Ectodermal cell (in vitro differentiated cells): ENCODE measurements around the gene HOXA10.

Source experiments
- H3K27ac ChIP-seq: 2 replicates; pipeline ENCODE4 v1.7.0; 2013; ENCODE audit warnings: mild to moderate bottlenecking, low read depth, low read length; ENCODE audit not compliant: insufficient read depth, poor library complexity, severe bottlenecking
- H3K27me3 ChIP-seq: 2 replicates; pipeline ENCODE4 v1.7.0; 2013; ENCODE audit warnings: mild to moderate bottlenecking, low read length; ENCODE audit not compliant: insufficient read depth, control insufficient read depth, poor library complexity, severe bottlenecking
- H3K36me3 ChIP-seq: one replicate; pipeline ENCODE4 v1.7.0; 2013; ENCODE audit warnings: low read length; ENCODE audit not compliant: control insufficient read depth, insufficient read depth
- H3K4me1 ChIP-seq: one replicate; pipeline ENCODE4 v1.7.0; 2013; ENCODE audit warnings: low read length; ENCODE audit not compliant: control insufficient read depth, insufficient read depth
- H3K4me3 ChIP-seq: 2 replicates; pipeline ENCODE4 v1.7.0; 2013; ENCODE audit warnings: low read depth, low read length, control low read depth; ENCODE audit not compliant: insufficient read depth
- H3K9me3 ChIP-seq: 2 replicates; pipeline ENCODE4 v1.7.0; 2013; ENCODE audit warnings: mild to moderate bottlenecking, low read length, moderate library complexity; ENCODE audit not compliant: control insufficient read depth
- WGBS, 2 experiments: methylation state at CpG; one replicate each; pipeline ENCODE4 v1.1.7; 2013; ENCODE audit warnings: missing lambda C conversion rate in 2 of 2; 5-methylcytosine and 5-hydroxymethylcytosine counted together

Gene HOXA10

GRCh38 chr7:27141137-27141922 lies 32.8 kb downstream of the HOXA10 start:
- H3K36me3 ChIP-seq, result no peaks in the 10 kb centered on the region
- no peak overlapping the region for H3K4me3 ChIP-seq
- H3K9me3 ChIP-seq, result no peaks in the 10 kb centered on the region
- H3K27me3 ChIP-seq, result peaks cover 100% of the 10 kb centered on the region
- 30 to 33% methylated on average over 17 to 18 of the region's 18 CpGs for WGBS, 2 experiments
- H3K27ac ChIP-seq, result no peak overlapping the region
- H3K4me1 ChIP-seq, result peaks cover 4% of the 10 kb centered on the region

GRCh38 chr7:27140126-27140857 lies 33.8 kb downstream of the HOXA10 start:
- H3K4me1 ChIP-seq, result peaks cover 4% of the 10 kb centered on the region
- peaks cover 100% of the 10 kb centered on the region for H3K27me3 ChIP-seq
- 26 to 30% methylated on average over 15 of the region's 15 CpGs for WGBS, 2 experiments
- H3K9me3 ChIP-seq, result no peaks in the 10 kb centered on the region
- no peaks in the 10 kb centered on the region for H3K36me3 ChIP-seq
- H3K27ac ChIP-seq, result no peak overlapping the region
- H3K4me3 ChIP-seq, result no peak overlapping the region

GRCh38 chr7:27139334-27140125 lies 34.6 kb downstream of the HOXA10 start:
- Histone ChIP-seq H3K4me3 (no peak overlapping the region), H3K9me3 (no peaks in the 10 kb centered on the region), H3K4me1 (peaks cover 4% of the 10 kb centered on the region), H3K27ac (no peak overlapping the region), H3K36me3 (no peaks in the 10 kb centered on the region), H3K27me3 (peaks cover 100% of the 10 kb centered on the region)
- 1% methylated on average over 53 of the region's 53 CpGs for WGBS, 2 experiments

- H3K4me1 ChIP-seq, result peaks cover 4% of the 10 kb centered on the region
- no peaks in the 10 kb centered on the region for H3K36me3 ChIP-seq
- WGBS, 2 experiments, result 7 to 8% methylated on average over 11 of the region's 11 CpGs
- H3K27ac ChIP-seq, result no peak overlapping the region
- no peaks in the 10 kb centered on the region for H3K9me3 ChIP-seq
- no peak overlapping the region for H3K4me3 ChIP-seq
- H3K27me3 ChIP-seq, result peaks cover 100% of the 10 kb centered on the region
These were observed 35.2 kb downstream of the HOXA10 start for GRCh38 chr7:27138985-27139333.

GRCh38 chr7:27138472-27138871 lies 35.6 kb downstream of the HOXA10 start:
- H3K36me3 ChIP-seq, result no peaks in the 10 kb centered on the region
- H3K27me3 ChIP-seq, result peaks cover 100% of the 10 kb centered on the region
- no peaks in the 10 kb centered on the region for H3K9me3 ChIP-seq
- no peak overlapping the region for H3K27ac ChIP-seq
- H3K4me1 ChIP-seq, result peaks cover 4% of the 10 kb centered on the region
- 25 to 29% methylated on average over 1 of the region's 1 CpG for WGBS, 2 experiments
- no peak overlapping the region for H3K4me3 ChIP-seq

- peaks cover 100% of the 10 kb centered on the region for H3K27me3 ChIP-seq
- H3K36me3 ChIP-seq, result no peaks in the 10 kb centered on the region
- no peak overlapping the region for H3K4me3 ChIP-seq
- WGBS, 2 experiments, result 49 to 65% methylated on average over 2 of the region's 2 CpGs
- no peaks in the 10 kb centered on the region for H3K9me3 ChIP-seq
- H3K4me1 ChIP-seq, result peaks cover 4% of the 10 kb centered on the region
- H3K27ac ChIP-seq, result no peak overlapping the region
These were observed 36.3 kb downstream of the HOXA10 start for GRCh38 chr7:27137640-27138315.

- no peaks in the 10 kb centered on the region for H3K9me3 ChIP-seq
- H3K27ac ChIP-seq, result no peak overlapping the region
- H3K4me3 ChIP-seq, result no peak overlapping the region
- H3K4me1 ChIP-seq, result no peaks in the 10 kb centered on the region
- 16 to 18% methylated on average over 2 of the region's 2 CpGs for WGBS, 2 experiments
- peaks cover 100% of the 10 kb centered on the region for H3K27me3 ChIP-seq
- H3K36me3 ChIP-seq, result no peaks in the 10 kb centered on the region
These were observed 39.7 kb downstream of the HOXA10 start for GRCh38 chr7:27134392-27134791.

GRCh38 chr7:27133409-27134231 lies 40.5 kb downstream of the HOXA10 start:
- H3K36me3 ChIP-seq, result no peaks in the 10 kb centered on the region
- H3K4me3 ChIP-seq, result no peak overlapping the region
- no peak overlapping the region for H3K27ac ChIP-seq
- no peaks in the 10 kb centered on the region for H3K9me3 ChIP-seq
- 15 to 17% methylated on average over 16 to 18 of the region's 18 CpGs for WGBS, 2 experiments
- peaks cover 100% of the 10 kb centered on the region for H3K27me3 ChIP-seq
- H3K4me1 ChIP-seq, result no peaks in the 10 kb centered on the region

- Histone ChIP-seq H3K4me3 (no peak overlapping the region), H3K4me1 (no peaks in the 10 kb centered on the region), H3K27me3 (peaks cover 100% of the 10 kb centered on the region), H3K36me3 (no peaks in the 10 kb centered on the region), H3K9me3 (no peaks in the 10 kb centered on the region), H3K27ac (no peak overlapping the region)
- WGBS, 2 experiments, result 16 to 30% methylated on average over 6 of the region's 6 CpGs
These were observed 41.1 kb downstream of the HOXA10 start for GRCh38 chr7:27132978-27133377.
